Naive thymus-derived CD4-positive, alpha-beta T cell (primary cell): ENCODE data around the gene ZNF609. TPM values are rescaled to one million over a fixed set of nuclear protein-coding genes. Genes with fewer than 3 reads are reported as not detected.

Experiments used
- ATAC-seq: fragments of 150-1000 bp; cut with Tn5 transposase; 2 replicates; pipeline ENCODE4 v1.10.0; 2021; ENCODE audit warnings: mild to moderate bottlenecking, moderate library complexity
- CTCF ChIA-PET: fragments of 350-600 bp; sonication (Branson Sonifier 250); formaldehyde crosslinking; loops from one replicate; lab custom pipeline; 2021; ENCODE audit warnings: antibody characterized with exemption; lab: Charles Lee
- POLR2A ChIA-PET: fragments of 350-600 bp; sonication (Branson Sonifier 250); formaldehyde crosslinking; loops from one replicate; lab custom pipeline; 2021; ENCODE audit warnings: antibody characterized with exemption, inconsistent platforms; lab: Charles Lee
- DNase-seq, 9 donors: peaks; one replicate each; pipeline versions ENCODE4 v3.0.0 to v3.0.0-alpha.2; 2020 to 2022; ENCODE audit warnings: mixed read lengths in 1 of 9
- H3K27ac ChIP-seq: one replicate; pipeline ENCODE4 v1.7.0; 2013; ENCODE audit warnings: mild to moderate bottlenecking, low read depth, low read length, moderate library complexity
- H3K27me3 ChIP-seq, 2 donors: one replicate each; pipeline ENCODE4 v1.7.0; 2013; ENCODE audit warnings: low read length in 2 of 2, mild to moderate bottlenecking in 2 of 2, moderate library complexity in 2 of 2; ENCODE audit not compliant: control insufficient read depth in 2 of 2, insufficient read depth in 2 of 2
- H3K36me3 ChIP-seq, 3 experiments: 1 replicate in 2 of 3; 2 replicates in 1 of 3; pipeline ENCODE4 v1.7.0; 2013; ENCODE audit warnings: low read length in 3 of 3, mild to moderate bottlenecking in 3 of 3, moderate library complexity in 1 of 3; ENCODE audit not compliant: insufficient read depth in 3 of 3, control insufficient read depth in 2 of 3
- H3K4me1 ChIP-seq, 2 donors: one replicate each; pipeline ENCODE4 v1.7.0; 2013; ENCODE audit warnings: low read length in 2 of 2, mild to moderate bottlenecking in 2 of 2, moderate library complexity in 1 of 2; ENCODE audit not compliant: control insufficient read depth in 2 of 2, insufficient read depth in 2 of 2
- H3K4me3 ChIP-seq: 2 replicates; pipeline ENCODE4 v1.7.0; 2013; ENCODE audit warnings: mild to moderate bottlenecking, low read length
- H3K9me3 ChIP-seq, 3 experiments: 1 replicate in 2 of 3; 2 replicates in 1 of 3; pipeline ENCODE4 v1.7.0; 2013; ENCODE audit warnings: low read length in 3 of 3; ENCODE audit not compliant: control insufficient read depth in 2 of 3
- H3K27ac Mint-ChIP-seq, 9 donors: one replicate each; pipeline ENCODE4 v1.8.0; 2020 to 2022; ENCODE audit warnings: mixed read lengths in 9 of 9, mild to moderate bottlenecking in 8 of 9, moderate library complexity in 5 of 9, inconsistent platforms in 2 of 9
- H3K27me3 Mint-ChIP-seq, 5 donors: one replicate each; pipeline ENCODE4 v1.8.0; 2021 to 2022; ENCODE audit warnings: mixed read lengths in 5 of 5, mild to moderate bottlenecking in 1 of 5
- H3K36me3 Mint-ChIP-seq, 5 donors: one replicate each; pipeline ENCODE4 v1.8.0; 2020 to 2022; ENCODE audit warnings: mixed read lengths in 5 of 5, mild to moderate bottlenecking in 3 of 5, inconsistent platforms in 1 of 5
- H3K4me1 Mint-ChIP-seq, 7 donors: one replicate each; pipeline ENCODE4 v1.8.0; 2020 to 2022; ENCODE audit warnings: mixed read lengths in 7 of 7, mild to moderate bottlenecking in 3 of 7, inconsistent platforms in 1 of 7
- H3K4me3 Mint-ChIP-seq, 10 donors: one replicate each; pipeline ENCODE4 v1.8.0; 2020 to 2022; ENCODE audit warnings: mild to moderate bottlenecking in 10 of 10, mixed read lengths in 10 of 10, moderate library complexity in 6 of 10, inconsistent platforms in 2 of 10
- H3K9me3 Mint-ChIP-seq, 11 donors: one replicate each; pipeline ENCODE4 v1.8.0; 2020 to 2022; ENCODE audit warnings: mixed read lengths in 11 of 11, mild to moderate bottlenecking in 4 of 11, inconsistent platforms in 1 of 11, moderate library complexity in 1 of 11
- intact Hi-C, 2 donors: fragments of 100-400 bp; cut with micrococcal nuclease; formaldehyde crosslinking; loops; one replicate each; pipeline ENCODE4 v1.15.1; 2023
- polyA plus RNA-seq, 2 donors: library from polyadenylated mRNA; unstranded; fragments of 300-500 nt; fragmentation: Illumina TruSeq; gene quantifications; one replicate each; pipeline ENCODE4 v1.2.3, GENCODE V29; 2021
- total RNA-seq, 6 experiments: library from RNA in 5 of 6; stranded (reverse) in 5 of 6; gene quantifications; 1 replicate in 5 of 6; 2 replicates in 1 of 6; pipeline ENCODE4 v1.2.3 and lab custom pipeline; 2021 to 2026

The ZNF609 gene
- total and polyA plus RNA-seq, 7 experiments from 2014 or later = 10.1 to 89.1 (median 71.9) TPM

DNA sequence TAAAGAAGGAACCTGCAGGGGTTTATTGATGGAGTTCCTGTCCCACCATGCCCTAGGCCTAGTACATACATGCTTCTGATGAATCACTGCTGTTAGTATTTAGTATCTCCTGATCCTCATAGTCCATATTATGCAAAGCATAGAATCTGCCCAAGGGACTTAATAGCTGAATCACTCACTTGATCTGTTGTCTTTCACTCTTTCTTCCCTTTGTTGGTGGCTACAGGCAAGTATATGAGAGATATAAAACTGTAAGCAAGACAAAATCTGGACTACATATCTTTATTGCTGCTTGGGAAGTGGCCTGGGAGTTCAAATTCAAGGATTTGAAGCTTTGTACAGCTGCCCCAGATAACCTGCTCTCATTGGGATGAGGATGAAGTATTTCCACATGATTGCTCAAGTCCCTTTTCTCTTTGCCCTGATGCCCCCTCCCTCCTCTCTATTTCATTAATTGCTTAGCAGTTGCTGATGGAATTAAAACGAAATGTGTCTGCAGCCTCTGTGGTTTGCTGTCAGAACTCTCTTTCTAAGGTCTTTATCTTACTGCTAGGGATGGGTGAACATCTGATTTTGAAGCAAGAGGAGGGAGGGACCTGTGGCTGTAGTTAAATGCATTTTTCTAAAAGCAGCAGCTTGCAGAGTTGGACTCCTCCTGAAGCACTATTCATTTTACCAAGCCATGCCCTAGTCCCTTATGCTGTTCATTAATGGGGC is 114.1 kb downstream of the ZNF609 start:
- Histone ChIP-seq H3K36me3 (no peaks in the 10 kb centered on the region), H3K27ac (peak overlapping the region; percentile 38), H3K27me3 (no peaks in the 10 kb centered on the region), H3K4me1 (peaks cover 7 to 34% of the 10 kb centered on the region in 2 donors), H3K9me3 (no peaks in the 10 kb centered on the region), H3K4me3 (no peak overlapping the region)
- POLR2A ChIA-PET = interaction anchor here (0.6 to 1.2 kb wide), 4 partner anchors 27 to 130 kb away, joined by 3 to 5 read pairs (median 3); no protein-coding TSS in a partner anchor
- CTCF ChIA-PET = no interaction called here
- DNase-seq = no peak
- Mint-ChIP-seq H3K4me3 (peak overlapping the region in 8 of 10 donors; percentile 14 to 61 (median 48)), H3K27ac (peak overlapping the region; percentile 36 to 91 (median 82)), H3K9me3 (peaks cover 0 to 4% (median 0%) of the 10 kb centered on the region in 11 donors), H3K36me3 (peaks cover 4 to 16% (median 12%) of the 10 kb centered on the region in 5 donors), H3K27me3 (no peaks in the 10 kb centered on the region), H3K4me1 (peaks cover 30 to 67% (median 56%) of the 10 kb centered on the region in 7 donors)
- intact Hi-C loops = no loop called here
- ATAC-seq = no peak

DNA sequence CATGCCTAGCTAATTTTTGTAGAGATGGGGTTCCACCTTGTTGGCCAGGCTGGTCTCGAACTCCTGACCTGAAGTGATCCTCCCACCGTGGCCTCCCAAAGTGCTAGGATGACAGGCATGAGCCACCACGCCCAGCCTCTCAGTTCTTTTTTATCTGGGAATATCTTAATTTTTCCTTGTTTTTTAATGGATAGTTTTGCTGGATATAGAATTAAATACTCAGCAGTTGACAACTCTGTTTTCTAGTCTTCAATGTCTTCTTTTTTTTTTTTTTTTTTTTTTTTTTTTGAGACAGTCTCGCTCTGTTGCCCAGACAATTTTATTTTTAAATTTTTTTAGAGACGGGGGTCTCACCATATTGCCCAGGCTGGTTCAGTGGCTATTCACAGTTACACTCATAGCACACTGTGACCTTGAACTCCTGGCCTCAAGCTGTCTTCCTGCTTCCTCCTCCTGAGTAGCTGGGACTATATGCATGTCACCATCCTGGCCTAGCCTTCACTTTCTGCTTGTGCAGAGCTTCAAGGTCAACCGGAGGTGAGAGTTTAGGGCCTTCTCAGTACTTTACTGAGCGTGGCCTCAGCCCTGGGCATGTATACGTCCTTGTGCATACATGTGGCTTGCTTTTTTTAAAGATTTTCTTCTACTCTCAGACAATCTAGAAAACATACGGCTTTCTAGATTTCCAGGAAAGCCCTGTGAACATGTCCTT is 120.5 kb downstream of the ZNF609 start:
- Mint-ChIP-seq H3K4me3 (peak overlapping the region in 3 of 10 donors; percentile 14 to 86 (median 42)), H3K4me1 (peaks cover 26 to 62% (median 53%) of the 10 kb centered on the region in 7 donors), H3K27ac (peak overlapping the region in 6 of 9 donors; percentile 51 to 93 (median 66)), H3K36me3 (peaks cover 0 to 40% (median 15%) of the 10 kb centered on the region in 5 donors), H3K9me3 (peaks cover 0 to 15% (median 7%) of the 10 kb centered on the region in 11 donors), H3K27me3 (no peaks in the 10 kb centered on the region)
- CTCF ChIA-PET = interaction anchor here (0.6 to 1.0 kb wide), 2 partner anchors 11 to 111 kb away, joined by 5 read pairs; no protein-coding TSS in a partner anchor
- POLR2A ChIA-PET = interaction anchor here (0.7 to 1.7 kb wide), 7 partner anchors 8 to 1108 kb away, joined by 3 to 7 read pairs (median 4); no protein-coding TSS in a partner anchor
- Histone ChIP-seq H3K9me3 (no peaks in the 10 kb centered on the region), H3K27me3 (no peaks in the 10 kb centered on the region), H3K4me3 (no peak overlapping the region), H3K36me3 (no peaks in the 10 kb centered on the region), H3K4me1 (peaks cover 0 to 17% of the 10 kb centered on the region in 2 donors), H3K27ac (no peak overlapping the region)
- DNase-seq = no peak
- intact Hi-C loops = loop anchor here (5.0 kb wide), 4 partner anchors 41 to 154 kb away; partner anchors contain the start of gene ZNF609 (in 1 of the 2)
- ATAC-seq = no peak

DNA sequence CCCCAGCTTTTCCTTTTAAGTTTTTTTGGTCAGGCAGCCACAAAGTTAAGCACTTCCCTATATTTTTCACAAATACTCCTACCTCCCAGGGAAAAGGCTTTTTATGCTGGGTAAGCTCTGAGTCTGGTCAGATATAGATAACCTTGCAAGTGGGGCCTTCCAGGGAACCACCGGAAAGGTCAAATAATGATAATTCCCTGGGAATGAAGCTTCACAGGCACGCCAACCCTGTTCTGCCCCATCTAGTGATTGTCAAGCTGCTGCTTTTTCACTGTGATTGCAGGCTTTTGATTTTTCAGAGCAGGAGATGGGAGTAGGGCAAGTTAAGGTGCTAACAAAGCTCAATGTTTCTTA is 121.0 kb downstream of the ZNF609 start:
- Mint-ChIP-seq H3K9me3 (peaks cover 0 to 15% (median 7%) of the 10 kb centered on the region in 11 donors), H3K4me3 (peak overlapping the region in 2 of 10 donors; percentile 14 to 86), H3K27me3 (no peaks in the 10 kb centered on the region), H3K4me1 (peaks cover 29 to 66% (median 57%) of the 10 kb centered on the region in 7 donors), H3K36me3 (peaks cover 0 to 42% (median 15%) of the 10 kb centered on the region in 5 donors), H3K27ac (peak overlapping the region in 8 of 9 donors; percentile 44 to 93 (median 66))
- Histone ChIP-seq H3K27me3 (no peaks in the 10 kb centered on the region), H3K9me3 (no peaks in the 10 kb centered on the region), H3K4me3 (no peak overlapping the region), H3K4me1 (peaks cover 0 to 20% of the 10 kb centered on the region in 2 donors), H3K27ac (no peak overlapping the region), H3K36me3 (no peaks in the 10 kb centered on the region)
- POLR2A ChIA-PET = interaction anchor here (1.1 to 1.6 kb wide), 2 partner anchors 10 to 13 kb away, joined by 5 to 6 read pairs; no protein-coding TSS in a partner anchor
- CTCF ChIA-PET = interaction anchor here (1.0 kb wide), 1 partner anchor 111 kb away, joined by 5 read pairs; no protein-coding TSS in a partner anchor
- intact Hi-C loops = loop anchor here (5.0 kb wide), 4 partner anchors 41 to 154 kb away; partner anchors contain the start of gene ZNF609 (in 1 of the 2)
- no peak for DNase-seq
- ATAC-seq = no peak

DNA sequence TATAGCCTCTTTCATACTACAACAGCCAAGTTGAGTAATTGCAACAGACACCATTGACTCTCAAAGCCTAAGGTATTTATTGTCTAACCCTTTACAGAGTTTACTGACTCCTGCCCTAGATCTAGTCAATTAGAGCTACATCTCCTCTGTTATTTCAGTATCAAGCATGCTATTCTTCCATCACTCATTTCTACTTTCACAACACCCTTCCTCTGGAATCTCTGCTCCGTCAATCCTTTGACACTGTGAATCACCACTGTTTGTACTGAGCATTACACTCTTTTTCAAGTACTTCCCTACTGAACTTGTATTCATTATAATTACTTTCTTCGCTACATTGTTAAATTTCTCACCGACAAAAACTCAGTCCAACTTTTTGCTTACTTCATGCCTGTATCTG is 121.8 kb downstream of the ZNF609 start:
- Histone ChIP-seq H3K9me3 (no peaks in the 10 kb centered on the region), H3K27me3 (no peaks in the 10 kb centered on the region), H3K4me3 (no peak overlapping the region), H3K4me1 (peaks cover 0 to 28% of the 10 kb centered on the region in 2 donors), H3K27ac (no peak overlapping the region), H3K36me3 (no peaks in the 10 kb centered on the region)
- CTCF ChIA-PET = no interaction called here
- Mint-ChIP-seq H3K27me3 (no peaks in the 10 kb centered on the region), H3K9me3 (peaks cover 0 to 15% (median 7%) of the 10 kb centered on the region in 11 donors), H3K36me3 (peaks cover 0 to 43% (median 15%) of the 10 kb centered on the region in 5 donors), H3K27ac (peak overlapping the region in 8 of 9 donors; percentile 4 to 93 (median 68)), H3K4me1 (peaks cover 35 to 75% (median 65%) of the 10 kb centered on the region in 7 donors), H3K4me3 (peak overlapping the region in 8 of 10 donors; percentile 2 to 86 (median 28))
- intact Hi-C loops = loop anchor here (5.0 kb wide), 4 partner anchors 40 to 155 kb away; partner anchors contain the start of gene ZNF609 (in 1 of the 2)
- DNase-seq = no peak
- POLR2A ChIA-PET = interaction anchor here (1.1 to 4.2 kb wide), 3 partner anchors 11 to 14 kb away, joined by 3 to 25 read pairs (median 6); no protein-coding TSS in a partner anchor
- ATAC-seq = peak; percentile 41

DNA sequence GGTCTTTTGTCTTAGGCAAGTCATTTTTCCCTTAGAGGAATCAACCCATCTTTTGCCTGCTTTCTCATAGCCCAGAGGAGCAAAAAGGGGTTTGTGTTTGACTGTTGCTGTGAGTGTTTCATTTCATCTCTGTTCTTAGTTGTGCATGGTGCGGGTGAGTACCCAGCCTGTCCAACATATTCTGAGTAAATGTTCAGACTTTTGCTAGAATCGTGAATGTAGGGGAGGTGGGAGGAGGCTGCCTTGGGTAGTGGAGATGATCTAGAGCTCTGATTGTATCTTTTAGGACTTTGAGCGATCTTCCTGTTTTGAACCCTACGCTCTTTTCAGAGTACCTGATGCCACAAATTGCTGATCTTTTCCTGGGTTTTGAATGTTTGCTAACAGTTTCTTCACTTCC is 123.1 kb downstream of the ZNF609 start:
- ATAC-seq (peak; percentile 45), DNase-seq (peak in 5 of 9 donors; percentile 18 to 46 (median 35))
- peak overlapping the region; percentile 1 for H3K4me3 ChIP-seq
- H3K27me3 ChIP-seq = no peaks in the 10 kb centered on the region
- H3K27ac Mint-ChIP-seq = peak overlapping the region; percentile 83 to 96 (median 93)
- peak overlapping the region; percentile 60 for H3K27ac ChIP-seq
- peaks cover 44 to 88% (median 71%) of the 10 kb centered on the region in 7 donors for H3K4me1 Mint-ChIP-seq
- intact Hi-C loops = loop anchor here (1.0 to 5.0 kb wide), 5 partner anchors 13 to 156 kb away; partner anchors contain the start of gene ZNF609 (in 1 of the 2)
- H3K27me3 Mint-ChIP-seq = no peaks in the 10 kb centered on the region
- POLR2A ChIA-PET = interaction anchor here (1.1 to 4.2 kb wide), 4 partner anchors 12 to 70 kb away, joined by 3 to 25 read pairs (median 3); no protein-coding TSS in a partner anchor
- peaks cover 0 to 37% of the 10 kb centered on the region in 2 donors for H3K4me1 ChIP-seq
- CTCF ChIA-PET = no interaction called here
- no peaks in the 10 kb centered on the region for H3K36me3 ChIP-seq
- peaks cover 0 to 42% (median 15%) of the 10 kb centered on the region in 5 donors for H3K36me3 Mint-ChIP-seq
- H3K9me3 Mint-ChIP-seq = peaks cover 0 to 15% (median 7%) of the 10 kb centered on the region in 11 donors
- H3K4me3 Mint-ChIP-seq = peak overlapping the region; percentile 72 to 91 (median 84)
- no peaks in the 10 kb centered on the region for H3K9me3 ChIP-seq
